GM10847 (cell line): ENCODE data around the gene LRP2BP.

Experiments
- POLR2A ChIP-seq: IDR thresholded peaks from 2 replicates; pipeline ENCODE4 v1.6.1; 2011; ENCODE audit not compliant: insufficient read length; ENCODE audit errors: extremely low read depth

The LRP2BP gene

DNA sequence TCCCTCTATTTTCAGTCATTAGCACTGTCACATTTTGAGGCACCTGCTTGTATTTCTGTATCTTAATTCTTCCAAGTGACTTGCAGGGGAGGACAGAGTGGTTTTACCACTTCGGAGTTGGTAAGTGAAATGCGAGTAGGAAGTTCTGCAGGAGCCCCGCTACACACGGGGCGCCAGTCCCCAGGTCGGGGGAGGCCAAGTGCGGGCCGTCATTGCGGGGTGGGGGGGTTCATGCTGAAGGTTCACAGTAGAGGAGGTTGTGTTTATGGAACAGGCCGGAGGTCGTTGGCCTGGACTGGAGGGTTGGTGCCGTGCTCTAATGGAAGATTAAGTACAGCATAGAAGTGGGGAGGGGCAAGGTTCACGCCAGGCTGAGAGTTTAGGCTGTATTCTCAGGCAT lies 44.0 kb downstream of the LRP2BP start:
- no peak for TF ChIP-seq POLR2A

DNA sequence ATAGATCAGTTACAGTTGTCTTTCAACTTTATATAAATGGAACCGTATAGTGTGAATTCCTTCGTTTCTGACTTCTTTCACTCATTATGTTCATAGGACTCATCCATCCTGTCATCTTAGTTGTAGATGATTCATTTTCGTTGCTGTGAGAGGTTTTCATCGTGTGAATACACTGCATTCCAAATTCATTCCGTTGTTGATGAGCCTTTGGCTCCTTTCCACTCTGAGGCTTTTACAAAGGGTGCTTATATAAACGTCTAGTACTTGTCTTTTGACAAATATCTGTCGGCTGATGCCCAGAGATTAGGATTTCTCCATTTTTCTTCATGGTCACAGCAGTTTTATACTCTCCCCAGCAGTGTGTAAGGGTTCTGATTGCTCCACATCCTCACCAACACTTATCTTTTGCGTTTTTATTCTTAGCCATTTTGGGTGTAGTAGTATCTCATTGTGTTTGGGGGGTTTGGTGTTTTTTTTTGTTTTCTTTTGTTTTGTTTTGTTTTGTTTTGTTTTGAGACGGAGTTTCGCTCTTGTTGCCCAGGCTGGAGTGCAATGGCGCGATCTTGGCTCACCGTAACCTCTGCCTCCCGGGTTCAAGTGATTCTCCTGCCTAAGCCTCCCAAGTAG lies 48.6 kb downstream of the LRP2BP start:
- TF ChIP-seq POLR2A = no peak

DNA sequence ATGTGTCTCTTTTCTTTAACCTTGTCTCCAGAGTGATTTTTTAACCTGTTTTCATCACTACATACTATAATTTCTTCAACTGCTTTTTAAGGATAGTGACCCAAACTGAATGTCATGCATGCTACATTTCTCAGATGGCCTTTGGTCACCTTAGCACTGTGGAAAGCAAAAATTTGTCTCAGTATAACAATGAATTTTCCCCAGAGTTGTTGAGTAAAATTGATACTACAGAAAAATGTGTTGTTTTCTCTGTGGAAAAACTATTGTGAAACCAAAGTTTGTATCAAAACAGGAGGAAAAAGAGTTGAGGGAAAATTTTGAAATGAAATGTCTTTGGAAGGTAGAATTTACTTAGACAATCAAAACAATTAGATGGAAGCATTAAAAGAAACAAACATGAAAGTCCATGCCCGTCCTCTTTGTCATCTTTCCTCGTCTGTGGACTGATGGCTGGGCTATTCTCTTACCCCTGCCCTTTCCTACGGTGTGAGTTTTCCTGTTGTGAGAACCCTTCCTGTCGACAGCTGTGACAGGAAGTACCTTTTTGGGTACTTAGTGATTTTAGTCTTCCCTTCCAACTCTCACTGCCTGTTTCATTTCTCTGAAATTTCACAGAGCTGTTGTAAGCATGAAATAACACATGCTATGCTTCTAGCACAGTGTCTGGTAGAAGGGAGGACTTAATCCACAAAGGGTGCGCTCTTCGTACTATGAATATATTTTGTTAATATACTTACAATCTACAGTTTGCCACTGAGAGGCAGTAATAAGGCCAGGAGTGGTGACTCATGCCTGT lies 50.8 kb downstream of the LRP2BP start:
- no peak for TF ChIP-seq POLR2A

DNA sequence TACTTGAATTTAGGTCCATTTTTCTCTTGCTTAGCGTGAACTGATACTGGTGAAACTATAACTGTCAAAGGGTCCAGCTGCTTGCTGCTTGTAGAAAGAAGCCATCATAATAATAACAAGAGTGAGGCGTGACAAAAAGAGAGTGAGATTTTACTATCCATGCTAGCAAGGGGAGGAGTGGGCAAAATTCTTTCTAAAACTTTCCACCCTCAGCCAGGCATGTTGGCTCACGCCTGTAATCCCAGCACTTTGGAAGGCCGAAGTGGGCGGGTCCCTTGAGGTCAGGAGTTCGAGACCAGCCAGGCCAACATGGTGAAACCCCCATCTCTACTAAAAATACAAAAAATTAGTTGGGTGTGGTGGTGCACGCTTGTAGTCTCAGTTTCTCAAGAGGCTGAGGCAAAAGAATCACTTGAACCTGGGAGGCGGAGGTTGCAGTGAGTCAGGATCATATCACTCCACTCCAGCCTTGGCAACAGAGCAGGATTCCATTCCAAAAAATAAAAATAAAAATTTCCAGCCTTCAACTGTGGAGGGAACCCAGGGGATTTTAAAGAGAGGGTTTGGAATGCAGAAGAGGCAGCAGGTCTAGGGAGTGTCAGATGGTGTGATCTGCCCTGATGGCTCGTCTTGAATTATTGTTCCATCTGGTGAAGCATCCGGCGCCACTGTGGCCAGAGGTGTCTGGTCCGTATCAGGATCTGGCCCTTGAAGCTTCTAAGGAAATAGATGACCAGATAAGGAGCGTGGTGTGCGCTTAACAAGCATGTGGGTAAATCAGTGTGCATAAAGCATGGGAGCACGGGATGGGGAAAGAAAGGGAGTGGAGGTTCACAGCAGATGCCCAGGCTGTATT lies 51.8 kb downstream of the LRP2BP start:
- no peak for TF ChIP-seq POLR2A

DNA sequence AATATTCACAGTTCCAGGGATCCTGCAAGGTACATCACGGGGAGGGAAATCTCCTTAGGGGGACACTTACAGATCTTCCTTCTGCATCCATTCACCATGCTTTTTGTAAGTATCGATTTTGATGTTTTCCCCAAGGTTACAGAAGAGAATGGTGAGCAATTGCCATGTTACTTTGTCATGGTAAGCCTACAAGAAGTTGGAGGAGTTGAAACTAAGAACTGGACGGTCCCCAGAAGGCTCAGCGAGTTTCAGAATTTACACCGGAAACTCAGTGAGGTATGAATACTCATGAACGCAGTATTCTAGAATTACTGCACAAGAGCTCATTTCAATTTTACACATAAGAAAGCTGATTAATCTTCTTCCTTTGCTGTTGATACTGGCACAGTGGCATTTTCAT lies 53.9 kb downstream of the LRP2BP start:
- TF ChIP-seq POLR2A = no peak

DNA sequence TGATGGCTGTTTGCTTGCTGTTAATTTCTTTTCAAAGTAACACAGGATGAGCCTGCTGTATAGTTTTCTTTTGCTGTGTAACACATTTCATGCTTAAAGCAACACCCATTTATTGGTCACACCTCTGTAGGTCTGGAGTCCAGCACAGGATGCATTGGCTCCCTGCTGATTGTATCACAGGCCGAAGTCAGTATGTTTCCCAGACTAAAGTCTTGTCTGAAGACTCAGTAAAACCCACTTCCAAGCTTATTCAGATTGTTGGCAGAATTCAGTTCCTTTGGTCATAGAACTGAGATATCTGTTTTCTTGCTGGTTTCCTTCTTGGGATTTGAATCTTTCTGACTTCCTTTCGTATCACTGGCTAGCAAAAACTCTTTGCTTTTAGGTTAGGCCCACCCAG lies 54.3 kb downstream of the LRP2BP start:
- no peak for TF ChIP-seq POLR2A

DNA sequence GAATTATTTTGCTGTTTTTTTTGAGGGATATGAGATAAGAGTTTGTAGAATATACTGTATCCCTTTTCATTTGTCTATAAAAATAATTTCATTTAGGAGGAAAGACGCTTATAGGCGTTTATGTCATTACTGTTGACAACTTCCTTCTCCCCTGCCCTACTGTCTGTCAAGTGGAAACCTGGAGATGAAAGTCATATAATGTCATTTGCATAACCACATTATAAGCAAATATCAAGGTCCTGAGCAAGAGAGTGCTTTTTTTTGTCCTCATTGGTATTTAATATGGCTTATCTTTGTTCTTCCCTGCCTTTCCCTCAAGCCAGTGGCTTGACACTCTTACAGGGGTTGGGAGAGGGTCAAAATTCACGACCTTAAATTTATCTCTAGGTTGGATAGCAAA lies 55.8 kb downstream of the LRP2BP start:
- no peak for TF ChIP-seq POLR2A

DNA sequence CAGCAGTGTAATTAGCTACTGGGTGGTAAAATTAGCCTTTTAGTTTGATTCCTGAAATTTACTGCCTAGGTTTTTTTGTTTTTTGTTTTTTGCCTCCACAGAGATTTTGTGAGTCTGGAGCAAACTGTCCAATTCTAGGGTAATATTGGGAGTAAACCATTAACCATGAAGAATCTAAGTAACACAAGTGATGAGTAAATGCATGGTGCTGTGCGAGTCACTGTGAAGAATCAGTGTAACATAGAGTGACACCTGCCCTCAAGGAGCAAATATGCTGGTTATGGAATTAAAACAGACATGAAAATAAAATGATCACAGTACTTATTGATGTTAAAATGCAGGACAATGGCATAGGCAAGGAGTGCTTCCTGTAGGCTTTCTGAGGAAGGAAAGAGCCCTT lies 60.1 kb downstream of the LRP2BP start:
- no peak for TF ChIP-seq POLR2A

DNA sequence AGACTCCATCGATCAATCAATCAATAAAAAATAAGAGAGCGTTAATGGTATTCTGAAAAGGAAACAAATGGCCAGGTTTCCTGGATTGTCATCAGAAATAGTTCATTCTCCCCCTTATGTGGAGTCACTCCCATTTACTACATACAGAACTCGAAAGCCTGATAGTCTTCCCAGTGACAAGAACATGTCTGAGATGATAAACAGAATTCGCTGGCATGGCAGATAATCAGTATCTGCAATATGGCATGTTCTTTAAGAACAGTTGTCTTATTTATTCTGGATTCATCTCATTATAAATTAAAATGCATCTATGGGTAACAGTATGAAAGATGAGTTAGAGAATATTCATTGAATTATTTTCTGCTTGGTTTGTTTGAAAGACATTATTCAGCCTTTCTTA lies 61.4 kb downstream of the LRP2BP start:
- TF ChIP-seq POLR2A = no peak

DNA sequence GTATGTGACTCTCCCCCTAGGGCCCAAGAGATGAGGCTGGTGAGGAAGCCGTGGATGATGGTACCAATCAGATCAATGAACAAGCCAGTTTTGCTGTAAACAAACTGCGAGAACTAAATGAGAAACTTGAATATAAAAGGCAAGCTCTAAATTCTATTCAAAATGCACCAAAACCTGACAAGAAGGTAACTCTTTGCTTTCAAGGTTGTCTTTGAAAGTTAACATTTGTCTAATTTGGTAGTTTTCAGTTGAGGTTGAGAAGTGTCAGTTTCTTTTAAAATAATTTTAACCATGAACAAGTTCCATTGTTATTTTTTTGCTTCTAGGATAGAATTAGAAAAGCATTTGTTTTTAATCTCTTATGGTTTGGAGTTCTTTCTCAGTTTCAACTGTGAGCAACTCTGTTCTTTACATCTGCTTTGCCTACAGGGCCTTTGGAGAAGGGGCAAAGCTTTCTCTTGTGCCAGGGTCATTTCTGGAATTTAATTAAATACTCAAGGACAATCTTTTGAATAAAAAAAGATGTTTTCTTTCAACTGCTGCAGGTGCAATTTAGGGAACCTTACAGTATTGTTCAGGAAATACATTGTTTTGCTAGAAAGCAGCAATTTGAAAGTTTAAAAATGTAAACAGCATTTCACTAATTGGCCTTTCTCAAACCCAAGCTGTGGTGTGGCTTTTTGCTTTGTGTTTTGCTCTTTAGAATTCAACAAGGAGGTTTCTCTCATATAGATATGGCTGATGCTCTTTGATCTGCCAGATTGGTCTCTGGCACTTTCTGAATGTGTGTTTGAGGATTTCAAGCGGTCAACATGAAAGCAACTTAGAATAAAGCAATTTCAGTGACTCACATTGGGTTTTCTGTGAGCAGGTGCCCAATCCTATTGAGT lies 62.9 kb downstream of the LRP2BP start:
- no peak for TF ChIP-seq POLR2A

DNA sequence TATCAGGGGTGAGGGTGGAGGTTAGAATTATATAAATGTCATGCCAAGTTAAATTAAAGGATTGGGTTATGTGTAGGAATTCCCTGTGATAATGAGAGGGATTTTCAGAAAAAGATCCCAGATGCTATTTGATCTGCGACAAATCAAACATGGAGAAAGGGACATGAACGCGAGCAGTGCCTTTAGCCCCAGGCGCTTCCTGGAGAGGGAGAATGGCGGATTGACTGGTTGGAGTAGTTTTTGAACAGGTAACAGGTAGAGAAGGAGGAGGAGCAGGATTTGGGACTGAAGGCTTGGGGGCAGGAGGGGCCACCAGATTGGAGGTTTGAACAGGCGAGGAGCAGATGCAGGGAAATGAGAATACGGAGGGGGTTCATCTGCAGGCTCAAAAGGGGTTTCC lies 67.1 kb downstream of the LRP2BP start:
- no peak for TF ChIP-seq POLR2A

DNA sequence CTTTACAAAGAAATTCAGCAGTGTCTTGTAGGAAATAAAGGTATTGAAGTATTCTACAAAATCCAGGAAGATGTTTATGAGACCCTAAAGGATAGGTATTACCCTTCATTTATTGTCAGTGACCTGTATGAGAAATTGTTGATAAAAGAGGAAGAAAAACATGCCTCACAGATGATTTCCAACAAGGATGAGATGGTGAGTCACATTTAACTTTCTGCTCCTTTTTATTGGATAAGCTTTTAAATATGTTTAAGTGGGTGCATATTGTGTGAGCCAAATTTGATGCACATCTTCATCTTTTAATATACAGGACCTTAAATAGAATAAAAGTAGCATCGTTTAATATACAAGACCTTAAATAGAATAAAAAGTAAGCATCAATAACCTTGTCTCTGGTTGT lies 72.1 kb downstream of the LRP2BP start:
- TF ChIP-seq POLR2A = no peak

DNA sequence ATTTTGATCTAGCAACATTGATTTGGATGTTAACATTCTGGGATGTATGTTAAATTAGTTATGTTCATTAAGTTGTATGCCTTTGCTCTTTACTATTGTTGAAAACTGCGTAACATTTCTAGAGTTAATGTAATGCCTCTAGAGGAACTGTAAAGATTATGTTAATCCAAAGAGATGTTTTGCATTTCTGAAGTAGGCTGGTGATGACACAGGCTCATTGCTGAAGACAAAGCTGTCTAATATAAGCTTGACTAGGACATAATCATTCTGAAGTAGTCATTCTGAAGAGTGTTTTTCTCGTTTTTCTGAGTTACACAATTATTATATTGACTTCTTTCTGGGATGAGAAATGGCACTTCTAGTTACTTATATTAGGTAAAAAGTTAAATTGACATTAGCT lies 72.9 kb downstream of the LRP2BP start:
- no peak for TF ChIP-seq POLR2A

DNA sequence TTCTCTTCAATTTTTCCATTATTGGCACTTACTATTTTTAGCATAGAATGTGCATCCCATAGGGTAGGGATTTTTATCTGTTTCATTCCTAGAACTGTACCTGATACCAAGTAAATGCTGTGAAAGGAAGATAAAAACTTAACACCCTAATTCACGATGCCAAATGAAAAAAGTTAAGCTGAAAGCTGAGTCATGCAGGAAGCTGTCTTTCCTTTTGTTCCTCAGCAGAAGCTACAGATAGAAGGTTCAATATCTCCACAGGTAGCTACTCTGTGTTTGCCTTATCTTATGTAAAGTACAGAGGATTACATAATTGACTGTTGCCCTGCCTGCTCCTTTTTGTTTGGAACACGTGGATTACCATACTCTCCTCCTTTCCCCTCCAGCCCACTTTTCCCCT lies 77.0 kb downstream of the LRP2BP start:
- no peak for TF ChIP-seq POLR2A

DNA sequence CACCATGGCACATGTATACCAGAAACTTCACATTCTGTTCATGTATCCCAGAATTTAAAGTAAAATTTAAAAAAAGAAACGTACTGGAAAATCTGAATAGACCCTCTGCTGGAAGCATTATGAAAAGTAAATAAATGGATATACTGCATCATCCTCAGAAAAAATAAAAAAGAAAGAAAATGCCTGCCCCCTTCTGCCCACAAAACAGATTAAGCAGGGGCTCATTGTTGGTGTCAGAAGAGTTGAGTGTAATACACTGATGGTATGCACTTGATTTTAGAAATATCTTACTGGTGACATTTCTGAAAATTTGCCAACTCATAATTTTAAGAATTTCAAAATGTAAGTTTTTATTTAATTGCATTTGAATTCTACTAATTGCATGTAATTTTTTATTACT lies 77.8 kb downstream of the LRP2BP start:
- no peak for TF ChIP-seq POLR2A
